WTC11 (cell line): ENCODE measurements around the gene ITGA2B.

Experiments used
- ATF1 ChIP-seq: sonication (generic); formaldehyde crosslinking; IDR thresholded peaks from 2 replicates; pipeline ENCODE4 v1.8.1; 2023; ENCODE audit warnings: mild to moderate bottlenecking, moderate library complexity, missing genetic modification reagents
- CTCF ChIP-seq: fragments of 200-600 bp; IDR thresholded peaks from 2 replicates; pipeline ENCODE4 v1.8.0; 2022; ENCODE audit warnings: antibody characterized with exemption
- ESRRA ChIP-seq: sonication (generic); formaldehyde crosslinking; IDR thresholded peaks from 2 replicates; pipeline ENCODE4 v1.8.1; 2022; ENCODE audit warnings: mild to moderate bottlenecking, missing genetic modification reagents, borderline replicate concordance
- FOXJ3 ChIP-seq: sonication (generic); formaldehyde crosslinking; IDR thresholded peaks from 2 replicates; pipeline ENCODE4 v1.9.0; 2021; ENCODE audit warnings: missing genetic modification reagents, mild to moderate bottlenecking, borderline replicate concordance
- IRF1 ChIP-seq: sonication (generic); formaldehyde crosslinking; IDR thresholded peaks from 2 replicates; pipeline ENCODE4 v1.8.0; 2023; ENCODE audit warnings: missing genetic modification reagents
- NFYB ChIP-seq: sonication (generic); formaldehyde crosslinking; conservative IDR thresholded peaks from 2 replicates; pipeline ENCODE4 v1.8.0; 2022; ENCODE audit warnings: low read depth, missing genetic modification reagents
- NR3C1 ChIP-seq: sonication (generic); formaldehyde crosslinking; conservative IDR thresholded peaks from 2 replicates; pipeline ENCODE4 v1.8.1; 2023; ENCODE audit warnings: low read depth, mild to moderate bottlenecking, missing genetic modification reagents

GRCh38 chr17:44398692-44399691 lies 9.5 kb upstream of the ITGA2B start:
- TF ChIP-seq CTCF = no peak
- TF ChIP-seq ATF1 (CRISPR knock-in tag) = no peak
- no peak for TF ChIP-seq ESRRA (CRISPR knock-in tag)
- TF ChIP-seq FOXJ3 (CRISPR knock-in tag) = no peak
- TF ChIP-seq IRF1 (CRISPR knock-in tag) = no peak
- no peak for TF ChIP-seq NR3C1
- no peak for TF ChIP-seq NFYB (CRISPR knock-in tag)
